Pons (tissue), 1 donor: ENCODE measurements around the gene PCDHGA10.
A peak's percentile ranks its signal among the peaks of the same experiment; 100 is the strongest.
"Not testable (repeated sequence)": the region's sequence is repeated elsewhere in the genome, so short reads cannot be mapped to it uniquely, and the experiment has no call there.

Experiments
- DNase-seq: peaks from one replicate; pipeline ENCODE4 v3.0.0-alpha.2; 2016; ENCODE audit warnings: low spot score

Gene PCDHGA10

GRCh38 chr5:141420855-141421488 is 8.2 kb downstream of the PCDHGA10 start, which contains the start of gene PCDHGA11:
TSS of gene PCDHGA11 (plus strand) at chr5:141421051. CDS start at chr5:141421228, 177 bp downstream.
- DNase-seq: no peak

- no peak for DNase-seq
Measured at GRCh38 chr5:141421489-141421855, 8.7 kb downstream of the PCDHGA10 start.

GRCh38 chr5:141422742-141423291 is 10.0 kb downstream of the PCDHGA10 start:
- DNase-seq: no peak

GRCh38 chr5:141427783-141428426 is 15.1 kb downstream of the PCDHGA10 start:
- DNase-seq: no peak

- peak; percentile 69 for DNase-seq
Measured at GRCh38 chr5:141430332-141431113, 17.7 kb downstream of the PCDHGA10 start, which contains the start of gene PCDHGA12. TSS of gene PCDHGA12 (plus strand) at chr5:141430507. CDS start at chr5:141430760, 253 bp downstream.

GRCh38 chr5:141431286-141431685 is 18.5 kb downstream of the PCDHGA10 start:
- DNase-seq: no peak

- DNase-seq: not testable (repeated sequence)
Measured at GRCh38 chr5:141432308-141432707, 19.5 kb downstream of the PCDHGA10 start.

- not testable (repeated sequence) for DNase-seq
Measured at GRCh38 chr5:141432726-141433125, 19.9 kb downstream of the PCDHGA10 start.

- no peak for DNase-seq
Measured at GRCh38 chr5:141434006-141434405, 21.2 kb downstream of the PCDHGA10 start.

- no peak for DNase-seq
Measured at GRCh38 chr5:141437221-141437620, 24.4 kb downstream of the PCDHGA10 start.

GRCh38 chr5:141439411-141440141 is 26.8 kb downstream of the PCDHGA10 start:
- DNase-seq: no peak

GRCh38 chr5:141440341-141440740 is 27.6 kb downstream of the PCDHGA10 start:
- DNase-seq: no peak

- no peak for DNase-seq
Measured at GRCh38 chr5:141441571-141442170, 28.9 kb downstream of the PCDHGA10 start.

GRCh38 chr5:141465351-141465750 is 52.6 kb downstream of the PCDHGA10 start:
- no peak for DNase-seq
